ENCODE results near the gene ALOXE3.

The ALOXE3 gene

DNA sequence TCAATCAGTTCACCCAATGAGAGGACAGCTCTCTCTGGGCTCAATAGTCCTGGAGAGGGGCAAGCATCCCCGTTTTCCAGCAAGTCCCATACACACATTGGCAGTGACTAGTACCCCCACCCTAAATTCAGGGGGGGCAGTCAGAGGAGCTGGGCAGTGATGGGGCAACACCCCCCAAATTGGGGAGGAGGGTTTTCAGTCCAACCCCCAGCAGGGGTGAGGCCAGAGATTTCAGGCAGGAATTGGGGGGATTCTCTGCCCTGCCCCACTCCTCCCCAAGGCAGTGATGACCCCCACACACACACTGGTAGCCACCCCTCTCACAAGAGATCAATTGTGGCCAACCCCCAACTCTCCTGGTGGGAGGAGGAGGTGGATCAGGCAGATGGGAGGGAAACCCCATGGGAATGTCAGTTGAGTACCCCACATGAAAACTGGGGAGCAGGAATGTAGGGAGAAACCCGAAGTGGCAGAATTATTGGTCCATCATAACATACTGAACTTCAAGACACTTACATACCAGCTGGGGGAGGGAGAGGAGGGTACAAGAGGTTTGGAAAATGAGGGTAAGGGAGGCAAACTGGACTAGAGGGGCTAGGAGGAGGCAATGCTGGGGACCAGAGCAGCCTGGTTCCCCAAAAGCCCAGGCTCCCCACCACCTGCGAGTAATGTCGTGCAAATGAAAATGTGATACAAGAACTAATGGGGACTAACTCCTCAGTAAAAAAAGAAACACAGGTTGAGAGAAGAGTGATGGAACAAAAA, 41.3 kb upstream of the ALOXE3 start:
- Histone ChIP-seq H3K4me2 (ENCODE audit: low read depth, low read length) (no peak overlapping the region), H3K27me3 (replicated peaks; ENCODE audit: insufficient read depth, low read length) (no peaks in the 10 kb centered on the region), H3K4me1 (ENCODE audit: low read length) (peaks cover 24% of the 10 kb centered on the region), H3K79me2 (ENCODE audit: low read length) (peaks cover 32% of the 10 kb centered on the region), H3K9ac (ENCODE audit: low read length) (no peak overlapping the region), H3K36me3 (replicated peaks; ENCODE audit: insufficient read depth, low read length) (no peaks in the 10 kb centered on the region), H3K9me3 (replicated peaks; ENCODE audit: insufficient read depth, low read length) (no peaks in the 10 kb centered on the region), H2AFZ (ENCODE audit: low read length) (no peak overlapping the region), H3F3A (ENCODE audit: insufficient read depth, low read length) (peaks cover 28% of the 10 kb centered on the region), H3K9me2 (replicated peaks; ENCODE audit: insufficient read depth, low read length) (no peaks in the 10 kb centered on the region), H3K4me3 (ENCODE audit: low read length) (no peak overlapping the region), H4K20me1 (ENCODE audit: insufficient read depth, low read length) (no peaks in the 10 kb centered on the region), H3K27ac (ENCODE audit: low read length) (no peak overlapping the region)
- no peak for DNase-seq
- TF ChIP-seq EZH2 (optimal IDR thresholded peaks at IDR 0.05; ENCODE audit: low read depth, low read length) (no peak), EZH2phosphoT487 (IDR thresholded peaks at IDR 0.05; ENCODE audit: low read length) (no peak), CTCF (IDR thresholded peaks at IDR 0.05; ENCODE audit: low read length) (no peak)

DNA sequence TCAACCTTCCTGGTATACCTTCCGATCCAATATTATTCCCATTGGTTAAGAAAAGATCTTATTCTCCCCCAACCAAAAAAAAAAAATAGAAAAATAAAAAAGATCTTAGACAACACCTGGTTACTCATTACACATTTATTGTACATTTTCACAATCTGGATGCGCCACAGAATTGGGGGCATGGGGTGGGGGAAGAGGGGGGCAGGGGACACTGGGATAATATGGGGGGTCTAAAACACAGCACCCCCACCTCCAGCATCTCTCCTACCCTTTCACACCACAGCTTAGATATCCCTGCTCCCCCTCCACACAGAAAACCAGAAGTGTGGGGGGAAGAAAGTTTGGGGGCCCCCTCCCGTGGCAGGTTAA, 40.7 kb upstream of the ALOXE3 start:
- no peak overlapping the region for H3K4me2 ChIP-seq (ENCODE audit: low read depth, low read length)
- H3K79me2 ChIP-seq (ENCODE audit: low read length) = peaks cover 38% of the 10 kb centered on the region
- H3K27me3 ChIP-seq (replicated peaks; ENCODE audit: insufficient read depth, low read length) = no peaks in the 10 kb centered on the region
- H4K20me1 ChIP-seq (ENCODE audit: insufficient read depth, low read length) = no peaks in the 10 kb centered on the region
- no peak for DNase-seq
- H3K27ac ChIP-seq (ENCODE audit: low read length) = no peak overlapping the region
- no peak overlapping the region for H3K4me3 ChIP-seq (ENCODE audit: low read length)
- no peaks in the 10 kb centered on the region for H3K36me3 ChIP-seq (replicated peaks; ENCODE audit: insufficient read depth, low read length)
- H3F3A ChIP-seq (ENCODE audit: insufficient read depth, low read length) = peaks cover 26% of the 10 kb centered on the region
- peaks cover 23% of the 10 kb centered on the region for H3K4me1 ChIP-seq (ENCODE audit: low read length)
- H2AFZ ChIP-seq (ENCODE audit: low read length) = no peak overlapping the region
- H3K9me3 ChIP-seq (replicated peaks; ENCODE audit: insufficient read depth, low read length) = no peaks in the 10 kb centered on the region
- no peak overlapping the region for H3K9ac ChIP-seq (ENCODE audit: low read length)
- no peaks in the 10 kb centered on the region for H3K9me2 ChIP-seq (replicated peaks; ENCODE audit: insufficient read depth, low read length)
- no peak for TF ChIP-seq CTCF (IDR thresholded peaks at IDR 0.05; ENCODE audit: low read length)
- TF ChIP-seq EZH2 (optimal IDR thresholded peaks at IDR 0.05; ENCODE audit: low read depth, low read length) = no peak
- TF ChIP-seq EZH2phosphoT487 (IDR thresholded peaks at IDR 0.05; ENCODE audit: low read length) = no peak

- Histone ChIP-seq H3F3A (ENCODE audit: insufficient read depth, low read length) (peaks cover 26% of the 10 kb centered on the region), H3K9me3 (replicated peaks; ENCODE audit: insufficient read depth, low read length) (no peaks in the 10 kb centered on the region), H4K20me1 (ENCODE audit: insufficient read depth, low read length) (no peaks in the 10 kb centered on the region), H2AFZ (ENCODE audit: low read length) (no peak overlapping the region), H3K9me2 (replicated peaks; ENCODE audit: insufficient read depth, low read length) (no peaks in the 10 kb centered on the region), H3K4me3 (ENCODE audit: low read length) (no peak overlapping the region), H3K4me2 (ENCODE audit: low read depth, low read length) (peak overlapping the region; percentile 46; the same call in 1 of the 2 replicates), H3K27me3 (replicated peaks; ENCODE audit: insufficient read depth, low read length) (no peaks in the 10 kb centered on the region), H3K9ac (ENCODE audit: low read length) (peak overlapping the region; percentile 12; the same call in 1 of the 2 replicates), H3K27ac (ENCODE audit: low read length) (peak overlapping the region; percentile 59; the same call in 1 of the 2 replicates), H3K36me3 (replicated peaks; ENCODE audit: insufficient read depth, low read length) (no peaks in the 10 kb centered on the region), H3K79me2 (ENCODE audit: low read length) (peaks cover 38% of the 10 kb centered on the region), H3K4me1 (ENCODE audit: low read length) (peaks cover 18% of the 10 kb centered on the region)
- DNase-seq = peak; percentile 85
- TF ChIP-seq EZH2 (optimal IDR thresholded peaks at IDR 0.05; ENCODE audit: low read depth, low read length) (no peak), CTCF (IDR thresholded peaks at IDR 0.05; ENCODE audit: low read length) (peak; percentile 83), EZH2phosphoT487 (IDR thresholded peaks at IDR 0.05; ENCODE audit: low read length) (no peak)
These were observed 40.1 kb upstream of the ALOXE3 start for GRCh38 chr17:8158267-8159031.
